ENCODE measurements around the gene ZNF236.

Gene ZNF236

GRCh38 chr18:76791642-76792041, 30.7 kb upstream of the ZNF236 start:
- DNase-seq (ENCODE audit: low read depth), result no peak
- no peak overlapping the region for H3K4me3 ChIP-seq (replicated peaks; ENCODE audit: low read depth, low read length)
- no peak for TF ChIP-seq CTCF (IDR thresholded peaks at IDR 0.05; ENCODE audit: low read length, missing control alignments)

- no peak for DNase-seq (ENCODE audit: low read depth)
- TF ChIP-seq CTCF (IDR thresholded peaks at IDR 0.05; ENCODE audit: low read length, missing control alignments), result no peak
- no peak overlapping the region for H3K4me3 ChIP-seq (replicated peaks; ENCODE audit: low read depth, low read length)
Measured at GRCh38 chr18:76794326-76794725, 28.0 kb upstream of the ZNF236 start.

GRCh38 chr18:76801567-76802505, 20.5 kb upstream of the ZNF236 start:
- peak overlapping the region; percentile 45 for H3K4me3 ChIP-seq (replicated peaks; ENCODE audit: low read depth, low read length)
- TF ChIP-seq CTCF (IDR thresholded peaks at IDR 0.05; ENCODE audit: low read length, missing control alignments), result peak; percentile 57
- DNase-seq (ENCODE audit: low read depth), result peak; percentile 56

GRCh38 chr18:76803413-76803812, 18.9 kb upstream of the ZNF236 start:
- TF ChIP-seq CTCF (IDR thresholded peaks at IDR 0.05; ENCODE audit: low read length, missing control alignments), result no peak
- no peak overlapping the region for H3K4me3 ChIP-seq (replicated peaks; ENCODE audit: low read depth, low read length)
- DNase-seq (ENCODE audit: low read depth), result no peak

GRCh38 chr18:76803814-76804213, 18.5 kb upstream of the ZNF236 start:
- H3K4me3 ChIP-seq (replicated peaks; ENCODE audit: low read depth, low read length), result no peak overlapping the region
- peak; percentile 95 for TF ChIP-seq CTCF (IDR thresholded peaks at IDR 0.05; ENCODE audit: low read length, missing control alignments)
- peak; percentile 63 for DNase-seq (ENCODE audit: low read depth)

- no peak overlapping the region for H3K4me3 ChIP-seq (replicated peaks; ENCODE audit: low read depth, low read length)
- peak; percentile 37 for TF ChIP-seq CTCF (IDR thresholded peaks at IDR 0.05; ENCODE audit: low read length, missing control alignments)
- peak; percentile 37 for DNase-seq (ENCODE audit: low read depth)
Measured at GRCh38 chr18:76805221-76805620, 17.1 kb upstream of the ZNF236 start.

GRCh38 chr18:76806301-76806700, 16.1 kb upstream of the ZNF236 start:
- TF ChIP-seq CTCF (IDR thresholded peaks at IDR 0.05; ENCODE audit: low read length, missing control alignments), result no peak
- H3K4me3 ChIP-seq (replicated peaks; ENCODE audit: low read depth, low read length), result no peak overlapping the region
- no peak for DNase-seq (ENCODE audit: low read depth)

Measured in fibroblast of pulmonary artery (primary cell).